Measurements from ENCODE around the gene TRIM33. TPM values are rescaled to one million over a fixed set of nuclear protein-coding genes. Genes with fewer than 3 reads are reported as not detected.

The TRIM33 gene
- total and polyA plus RNA-seq, 2 of the 13 experiments (the other 11 are each of a cell fraction or from before 2014, with no cell fraction given) = 35.5 to 42.2 TPM

- TF ChIP-seq ZUFSP (CRISPR knock-in tag; IDR thresholded peaks at IDR 0.05; ENCODE audit: borderline replicate concordance) = no peak
- TF ChIP-seq NR0B2 (CRISPR knock-in tag; IDR thresholded peaks at IDR 0.05) = no peak
- no peak for TF ChIP-seq RNF2 (conservative IDR thresholded peaks at IDR 0.05; ENCODE audit: low read depth)
- TF ChIP-seq THAP11 (CRISPR knock-in tag; IDR thresholded peaks at IDR 0.05) = peak; percentile 10; the same call in 1 of the 2 replicates
- TF ChIP-seq AGO1 (IDR thresholded peaks at IDR 0.05; ENCODE audit: low read depth, low read length, poor library complexity, severe bottlenecking) = no peak
- TF ChIP-seq NFKB2 (CRISPR knock-in tag; IDR thresholded peaks at IDR 0.05; ENCODE audit: borderline replicate concordance) = no peak
- no peak for TF ChIP-seq SSRP1 (CRISPR knock-in tag; IDR thresholded peaks at IDR 0.05)
- TF ChIP-seq ZNF326 (CRISPR knock-in tag; IDR thresholded peaks at IDR 0.05; ENCODE audit: borderline replicate concordance) = no peak
- TF ChIP-seq PPARG (CRISPR knock-in tag; conservative IDR thresholded peaks at IDR 0.05) = 0 out of 2 replicates have a peak, but pooled peaks have one; percentile 22
- no peak for TF ChIP-seq U2AF2 (IDR thresholded peaks at IDR 0.05; ENCODE audit: low read depth, low read length)
- TF ChIP-seq NFE2L2 (IDR thresholded peaks at IDR 0.05; ENCODE audit: low read length) = no peak
- no peak for TF ChIP-seq RXRB (CRISPR knock-in tag; IDR thresholded peaks at IDR 0.05; ENCODE audit: borderline replicate concordance)
- no peak for TF ChIP-seq ZNF431 (CRISPR knock-in tag; IDR thresholded peaks at IDR 0.05; ENCODE audit: borderline replicate concordance, low read depth)
- no peak for TF ChIP-seq ZBTB1 (CRISPR knock-in tag; IDR thresholded peaks at IDR 0.05; ENCODE audit: borderline replicate concordance)
- no peak for TF ChIP-seq ZFP36L2 (CRISPR knock-in tag; IDR thresholded peaks at IDR 0.05)
- no peak for TF ChIP-seq MEIS1 (CRISPR knock-in tag; IDR thresholded peaks at IDR 0.05; ENCODE audit: borderline replicate concordance)
- no peak for TF ChIP-seq TCF7 (IDR thresholded peaks at IDR 0.05; ENCODE audit: low read depth)
- no peak for TF ChIP-seq DRAP1 (CRISPR knock-in tag; IDR thresholded peaks at IDR 0.05)
- no peak for TF ChIP-seq TFAP4 (IDR thresholded peaks at IDR 0.05; ENCODE audit: borderline replicate concordance, low read depth)
- TF ChIP-seq FOXP4 (CRISPR knock-in tag; IDR thresholded peaks at IDR 0.05) = peak; percentile 63
- no peak for TF ChIP-seq THYN1 (CRISPR knock-in tag; IDR thresholded peaks at IDR 0.05; ENCODE audit: borderline replicate concordance, low read depth)
- peak; percentile 8; the same call in 1 of the 2 replicates for TF ChIP-seq ZNF232 (CRISPR knock-in tag; IDR thresholded peaks at IDR 0.05; ENCODE audit: borderline replicate concordance)
- TF ChIP-seq ELF1 (CRISPR knock-in tag; IDR thresholded peaks at IDR 0.05) = no peak
- TF ChIP-seq ZNF446 (CRISPR knock-in tag; IDR thresholded peaks at IDR 0.05) = no peak
- TF ChIP-seq FOXO4 (CRISPR knock-in tag; conservative IDR thresholded peaks at IDR 0.05) = no peak
These were observed 53.2 kb downstream of the TRIM33 start (continued) for GRCh38 chr1:114457675-114458236.
